GM18502 (cell line): ENCODE results near the gene EFTUD2.

Source experiments
- ATAC-seq: cut with Tn5 transposase; IDR thresholded peaks from one replicate; pipeline ENCODE4 v1.9.1; 2021; ENCODE audit warnings: mild to moderate bottlenecking; ENCODE audit not compliant: unreplicated experiment, poor library complexity

The EFTUD2 gene

DNA sequence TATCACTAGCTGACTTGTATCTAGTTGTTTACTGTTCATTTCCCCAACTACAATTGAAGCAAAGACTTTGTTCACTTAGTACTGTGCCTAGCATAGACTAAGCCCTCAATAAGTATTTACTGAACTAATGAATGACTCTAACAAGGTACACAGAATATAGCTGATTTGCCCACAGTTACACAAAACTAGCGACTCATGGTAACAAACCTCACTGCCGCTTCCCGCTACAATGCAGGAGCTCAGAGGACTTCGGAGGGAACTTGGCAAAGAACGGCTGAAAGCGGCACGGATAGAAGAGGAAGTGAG, 524 bp downstream of the EFTUD2 start:
- ATAC-seq = no peak

DNA sequence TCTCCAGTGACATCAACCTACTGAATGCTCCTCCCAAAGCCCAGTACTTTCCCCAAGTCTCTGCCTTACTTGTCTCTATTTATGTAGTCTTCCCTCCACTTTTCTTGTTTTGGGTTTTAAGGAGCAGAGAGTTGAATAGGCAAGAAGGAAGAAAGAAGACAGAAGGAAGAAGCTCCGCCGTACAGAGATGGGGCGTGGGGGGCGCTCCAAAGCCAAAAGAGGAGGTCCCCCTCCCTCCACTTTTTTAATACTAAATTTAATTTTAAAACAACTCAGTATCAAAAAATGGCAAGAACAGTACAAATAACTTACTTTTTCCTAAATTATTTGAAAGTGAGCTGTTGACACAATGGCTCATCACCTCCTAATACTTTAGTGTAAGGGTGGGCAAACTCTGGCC, 4.6 kb downstream of the EFTUD2 start:
- ATAC-seq = no peak

DNA sequence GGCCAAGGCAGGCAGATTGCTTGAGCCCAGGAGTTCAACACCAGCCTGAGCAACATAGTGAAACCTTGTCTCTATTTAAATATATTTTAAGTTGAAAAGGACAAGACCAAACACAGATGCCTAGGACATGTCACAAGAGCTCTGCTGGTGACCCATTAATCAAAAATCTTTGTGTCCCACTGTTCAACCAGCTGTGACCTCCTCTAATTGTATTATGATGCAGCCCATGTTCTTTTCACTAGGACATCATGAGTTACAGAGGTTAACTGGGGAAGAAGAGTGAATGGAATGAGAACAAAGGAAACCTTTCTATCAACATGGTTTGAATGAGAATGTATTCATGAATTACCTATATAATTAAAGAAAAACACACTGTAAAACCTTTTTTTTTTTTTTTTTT, 7.0 kb downstream of the EFTUD2 start:
- ATAC-seq = no peak

DNA sequence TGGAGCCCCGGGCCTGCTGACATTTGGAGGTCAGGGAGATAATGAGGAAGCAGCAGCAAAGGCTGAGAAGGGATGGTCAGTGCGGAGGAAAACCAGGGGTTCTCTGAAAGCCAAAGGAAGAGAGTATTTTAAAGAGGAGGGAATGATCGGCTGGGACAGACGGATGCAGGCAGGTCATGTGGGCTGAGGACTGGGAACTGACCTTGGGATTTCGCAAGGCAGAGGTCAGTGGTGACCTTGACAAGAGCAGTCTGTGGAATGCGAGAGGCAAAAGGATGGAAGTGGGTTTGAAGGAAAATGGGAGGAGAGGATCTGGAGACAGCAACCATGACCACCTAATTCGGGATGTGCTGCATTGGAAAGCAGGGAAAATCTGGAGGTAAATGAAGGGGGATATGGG, 10.2 kb downstream of the EFTUD2 start:
- ATAC-seq = no peak

DNA sequence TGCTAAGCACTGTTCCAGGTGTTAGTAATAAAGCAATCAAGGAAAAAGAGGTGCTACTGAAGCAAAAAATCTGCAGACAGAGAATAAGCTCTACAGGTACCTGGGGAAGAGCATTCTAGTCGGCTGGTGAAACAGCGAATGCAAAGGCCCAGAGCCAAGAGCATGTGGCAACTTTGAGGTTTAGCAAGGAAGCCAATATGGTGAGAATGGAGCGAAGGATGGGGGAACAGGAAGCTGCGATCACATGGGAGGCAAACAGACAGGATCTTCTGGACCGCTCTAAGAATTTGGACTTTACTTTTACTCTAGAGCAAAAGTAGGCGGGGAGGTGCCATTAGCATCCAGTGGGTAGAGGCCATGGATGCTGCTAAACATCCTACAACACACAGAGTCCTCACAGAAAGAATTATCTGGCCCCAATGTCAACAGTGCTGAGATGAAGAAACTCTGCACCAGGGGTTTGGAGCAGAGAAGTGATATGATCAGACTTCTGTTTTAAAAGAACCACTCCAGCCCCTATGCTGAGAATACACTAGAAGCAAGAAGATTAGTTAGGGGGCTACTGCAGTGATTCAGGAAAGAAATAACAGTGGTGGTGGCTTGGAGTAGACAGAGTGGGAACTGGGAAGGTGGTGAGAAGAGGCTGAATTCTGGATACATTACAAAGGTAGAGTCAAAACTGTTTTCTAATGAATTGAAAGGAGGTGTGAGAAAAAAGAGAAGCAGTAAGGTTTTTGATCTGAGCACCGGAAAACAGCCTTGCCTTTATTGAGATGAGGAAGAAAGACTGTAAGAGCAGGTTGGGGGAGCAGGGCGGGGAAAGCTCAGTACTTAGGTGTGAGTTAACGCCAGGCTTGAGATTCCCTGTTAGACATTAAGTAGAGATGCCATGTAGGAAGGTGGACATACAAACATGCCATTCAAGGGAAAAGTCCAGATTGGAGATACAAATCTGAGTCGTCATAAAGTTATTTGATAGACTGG, 11.0 kb downstream of the EFTUD2 start:
- ATAC-seq = no peak

DNA sequence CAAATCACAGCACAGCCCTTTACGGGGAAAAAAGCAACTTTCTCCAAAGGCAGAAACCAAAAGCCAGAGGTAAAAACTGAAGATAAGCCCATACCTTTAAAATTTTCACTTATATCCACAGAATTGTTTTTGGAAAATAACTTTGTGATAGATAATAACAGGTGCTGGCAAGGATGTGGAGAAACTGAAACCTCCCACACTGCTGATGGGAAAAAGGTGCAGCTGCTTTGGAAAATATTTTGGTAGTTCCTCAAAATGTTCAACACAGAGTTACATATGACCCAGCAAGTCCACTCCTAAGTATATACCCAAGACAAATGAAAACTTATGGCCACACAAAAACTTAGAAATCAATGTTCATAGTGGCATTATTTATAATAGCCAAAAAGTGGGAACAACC, 12.2 kb downstream of the EFTUD2 start:
- no peak for ATAC-seq

DNA sequence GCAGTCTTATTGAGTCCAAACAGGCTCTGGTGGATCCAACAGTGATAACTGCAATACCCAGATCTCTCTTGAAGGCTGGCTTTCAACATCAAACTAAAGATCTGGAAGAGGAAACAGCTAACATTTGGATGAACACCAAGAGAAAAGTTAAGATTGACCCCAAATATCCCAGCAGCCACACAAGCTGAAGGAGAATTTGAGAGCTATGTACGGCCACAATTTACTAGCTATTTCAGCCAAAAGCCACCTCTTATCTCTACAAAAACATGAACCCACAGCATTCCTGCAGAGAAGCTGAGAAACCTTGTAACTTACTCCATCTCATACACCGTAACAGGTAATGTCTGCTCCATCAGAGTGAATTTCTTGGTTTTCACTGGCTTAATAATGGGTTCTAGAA, 14.3 kb downstream of the EFTUD2 start:
- ATAC-seq = no peak

DNA sequence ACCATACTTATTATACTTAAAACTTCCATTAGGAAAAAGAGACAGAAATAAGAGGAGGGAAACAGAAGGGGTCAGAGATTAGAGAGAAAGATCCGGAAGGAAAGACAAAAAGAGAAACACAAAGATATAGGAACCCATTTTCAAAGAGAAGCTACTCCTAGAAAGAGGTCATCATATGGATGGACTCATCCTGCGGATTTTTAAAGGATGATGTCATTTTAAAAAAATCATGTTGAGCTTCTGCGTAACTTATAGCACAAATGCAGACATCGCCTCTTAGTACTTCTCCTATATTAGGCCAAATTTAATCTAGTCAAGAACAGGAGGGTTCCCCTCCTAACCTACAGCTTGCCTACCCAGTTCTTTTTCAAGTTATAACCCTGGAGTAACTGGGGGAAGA, 18.1 kb downstream of the EFTUD2 start:
- ATAC-seq = no peak

DNA sequence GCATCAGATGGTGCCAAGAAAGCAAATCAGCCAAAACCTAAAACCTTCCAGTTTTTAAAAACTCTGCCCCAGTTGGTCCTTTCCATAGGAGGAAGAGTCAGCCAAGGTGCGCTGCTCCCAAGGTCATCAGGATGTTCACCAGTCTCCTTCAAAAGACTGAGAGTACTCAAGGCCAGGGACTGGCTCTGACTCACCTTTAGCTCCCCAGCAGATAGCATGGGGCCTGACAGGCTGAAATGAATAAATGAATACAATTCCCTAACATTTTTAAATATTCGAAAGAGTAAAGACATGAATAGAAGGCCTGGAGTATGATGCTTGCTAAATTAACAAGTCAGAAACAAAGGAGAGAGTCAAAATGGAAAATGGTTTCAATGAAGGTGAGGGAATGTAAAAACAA, 19.2 kb downstream of the EFTUD2 start:
- ATAC-seq = no peak

DNA sequence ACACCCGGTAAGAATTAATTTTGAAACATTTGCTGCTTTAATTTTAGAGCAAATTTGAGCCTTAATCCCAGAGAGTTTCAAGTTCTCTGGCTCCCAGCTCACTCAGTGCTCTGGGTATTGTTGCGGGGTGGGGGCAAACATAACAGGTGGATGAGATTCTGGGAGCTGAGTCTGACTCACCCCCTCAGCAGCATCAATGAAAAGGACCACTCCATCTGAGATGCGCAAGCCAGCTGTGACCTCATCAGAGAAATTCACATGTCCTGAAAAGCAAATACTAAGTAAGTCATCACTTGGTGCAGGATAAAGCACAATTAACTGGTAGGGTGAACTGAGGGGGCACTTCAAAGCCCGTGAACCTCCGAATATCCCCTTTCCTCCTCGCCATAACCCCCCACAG, 19.9 kb downstream of the EFTUD2 start:
- no peak for ATAC-seq

DNA sequence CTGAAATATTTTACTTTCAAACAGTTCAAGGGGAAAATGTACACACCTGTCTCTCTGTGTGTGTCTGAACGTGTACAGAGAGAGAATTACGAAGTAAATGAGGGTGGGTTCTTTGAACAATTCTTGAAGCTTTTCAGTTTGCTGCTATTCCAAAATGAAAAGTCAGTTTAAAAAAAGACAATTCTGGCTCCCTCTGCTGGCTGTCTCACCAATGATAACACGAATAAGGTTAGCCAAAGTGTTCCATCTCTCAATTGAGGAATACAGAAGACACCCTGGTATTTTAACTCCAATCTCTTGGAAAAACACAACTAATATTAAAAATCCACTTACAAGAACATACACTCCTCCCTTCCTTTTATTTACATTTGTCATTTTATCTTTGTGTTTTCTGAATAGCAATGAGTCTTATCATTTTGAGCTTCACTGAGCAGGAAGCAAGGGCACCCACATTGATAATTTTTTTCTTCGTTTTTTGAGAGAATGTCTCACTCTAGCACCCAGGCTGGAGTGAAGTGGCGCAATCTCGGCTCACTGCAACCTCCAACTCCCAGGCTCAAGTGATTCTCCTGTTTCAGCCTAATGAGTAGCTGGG, 20.5 kb downstream of the EFTUD2 start:
- no peak for ATAC-seq

DNA sequence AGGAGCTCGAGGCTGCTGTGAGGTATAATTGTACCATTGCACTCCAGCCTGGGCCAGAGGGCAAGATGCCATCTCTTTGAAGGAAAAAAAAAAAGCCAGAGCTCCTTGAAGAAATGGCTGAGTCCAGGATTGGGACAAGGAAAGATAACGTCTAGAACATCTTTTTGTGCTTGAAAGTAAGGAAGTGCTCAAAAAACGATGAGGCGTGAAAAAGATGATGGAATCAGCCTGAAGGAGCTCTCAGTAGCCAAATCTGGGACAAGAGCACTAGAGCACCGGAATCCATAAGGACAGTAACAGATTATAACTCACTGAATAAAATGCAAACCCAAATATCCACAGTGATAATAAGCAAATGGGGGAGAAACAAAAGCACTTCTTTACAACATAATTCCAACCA, 22.1 kb downstream of the EFTUD2 start:
- no peak for ATAC-seq

DNA sequence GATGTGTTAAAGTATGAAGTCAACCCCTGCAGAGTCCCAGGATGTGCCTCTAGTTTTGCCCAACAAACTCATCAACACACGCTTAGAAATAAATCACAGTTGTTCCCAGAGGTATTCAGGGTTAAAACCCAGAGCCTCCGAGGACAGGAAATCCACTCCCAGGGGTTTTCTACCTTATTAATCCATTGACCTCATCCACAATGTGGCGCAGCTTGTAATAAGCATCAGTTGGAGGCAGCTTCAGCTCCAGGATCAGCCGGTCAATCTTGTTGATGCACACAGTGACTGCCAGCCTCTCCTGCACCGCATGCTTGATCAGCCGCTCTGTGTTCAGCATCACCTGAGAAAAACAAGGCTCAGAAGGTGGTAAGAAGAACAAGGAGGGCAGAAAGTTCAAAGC, 23.5 kb downstream of the EFTUD2 start:
- ATAC-seq = no peak

DNA sequence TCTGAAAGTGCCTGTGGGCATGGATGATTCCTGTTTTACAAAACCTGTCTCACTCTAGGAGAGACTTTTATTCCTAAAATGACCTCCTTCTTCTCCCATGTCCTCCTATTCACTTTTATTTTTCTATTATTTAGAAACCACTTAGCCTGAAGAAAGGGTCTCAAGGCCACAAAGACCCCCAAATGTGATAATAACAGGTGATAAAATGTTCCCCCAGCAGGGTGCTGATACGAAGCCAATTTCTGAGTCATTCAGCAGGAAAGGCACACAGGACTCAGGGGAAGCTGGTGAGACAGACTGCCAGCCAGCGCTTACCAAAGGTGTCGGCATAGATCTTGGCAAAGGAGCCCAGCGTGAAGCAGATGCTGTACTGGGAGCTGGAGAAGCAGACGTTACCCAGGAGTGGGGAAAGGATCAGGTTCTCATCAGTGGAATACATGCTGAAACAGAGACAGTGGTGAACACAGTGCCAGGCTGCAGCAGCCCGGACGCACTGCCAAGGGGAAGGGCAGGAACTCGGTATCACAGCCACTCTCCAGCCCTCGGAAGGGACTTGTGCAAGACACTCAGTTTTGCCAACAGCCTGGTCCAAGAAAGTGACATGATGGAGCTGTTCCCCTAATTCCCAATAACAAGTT, 27.0 kb downstream of the EFTUD2 start:
- no peak for ATAC-seq

DNA sequence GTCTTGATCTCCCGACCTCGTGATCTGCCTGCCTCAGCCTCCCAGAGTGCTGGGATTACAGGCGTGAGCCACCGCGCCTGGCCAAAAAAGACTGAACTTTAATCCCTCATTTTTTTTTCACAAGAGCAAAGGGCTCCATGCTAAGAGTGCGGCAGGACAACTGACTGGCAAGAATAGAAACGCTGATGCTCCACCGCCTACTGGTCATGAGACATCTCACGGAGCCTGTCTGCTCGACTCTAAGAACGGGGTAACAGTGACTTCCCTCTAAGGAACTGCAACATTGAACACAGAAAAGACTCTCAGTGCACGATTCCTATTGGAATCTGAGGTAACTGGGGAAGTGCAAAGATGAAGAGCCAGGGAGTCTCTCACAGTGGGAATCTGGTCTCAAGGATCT, 27.7 kb downstream of the EFTUD2 start:
- ATAC-seq = no peak

DNA sequence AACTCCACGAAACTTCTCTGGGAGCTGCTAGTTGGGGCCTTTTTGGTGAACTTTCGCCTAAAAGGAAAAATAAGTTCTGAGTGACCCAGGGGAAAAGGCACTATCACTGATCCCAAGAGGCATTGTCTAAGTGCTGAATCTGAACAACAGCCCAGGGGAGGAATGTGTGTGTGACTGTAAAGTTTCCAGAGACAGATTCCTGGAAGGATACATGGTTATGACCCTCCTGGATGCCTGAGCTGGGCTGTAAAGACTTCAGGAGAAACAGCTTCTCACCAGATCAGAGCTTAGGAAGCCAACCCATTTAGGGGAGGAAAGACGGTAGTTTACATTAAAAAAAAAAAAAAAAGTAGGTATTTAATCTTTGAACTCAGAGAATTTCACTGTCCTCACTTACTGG, 31.4 kb downstream of the EFTUD2 start:
- no peak for ATAC-seq

DNA sequence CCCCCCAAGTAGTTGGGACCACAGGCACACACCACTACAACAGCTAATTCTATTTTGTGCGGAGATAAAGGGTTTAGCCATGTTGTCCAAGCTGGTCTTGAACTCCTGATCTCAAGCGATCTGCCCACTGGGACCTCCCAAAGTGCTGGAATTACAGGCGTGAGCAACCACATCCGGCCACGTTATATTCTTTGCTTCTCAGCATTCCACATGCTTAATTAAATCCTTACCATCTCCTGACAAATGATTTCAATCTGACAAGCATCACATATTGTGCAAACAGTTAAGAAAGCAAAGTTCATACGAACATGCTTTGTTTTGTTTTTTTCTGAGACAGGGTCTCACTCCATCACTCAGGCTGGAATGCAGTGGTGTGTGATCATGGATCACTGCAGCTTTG, 33.3 kb downstream of the EFTUD2 start:
- ATAC-seq = no peak

DNA sequence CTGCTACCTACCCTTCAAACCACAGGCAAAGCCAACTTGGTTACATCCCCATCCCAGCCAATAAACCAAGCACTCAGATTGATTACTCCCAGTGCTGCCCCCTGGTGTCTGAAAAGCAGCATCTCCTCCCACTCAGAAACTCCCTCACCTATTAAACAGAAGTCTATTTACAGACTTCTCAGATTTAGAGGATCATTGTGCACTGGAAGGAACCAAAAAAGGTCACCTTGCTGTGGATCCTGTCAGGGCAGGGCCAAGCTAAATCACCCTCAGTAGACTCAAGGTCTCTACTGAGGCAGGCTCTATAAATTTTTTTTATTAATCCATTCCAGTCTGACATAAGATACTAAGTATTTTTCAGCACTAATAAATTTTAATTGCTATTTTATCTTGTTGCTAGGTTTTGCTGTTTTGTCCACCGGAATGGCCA, 34.0 kb downstream of the EFTUD2 start:
- no peak for ATAC-seq

DNA sequence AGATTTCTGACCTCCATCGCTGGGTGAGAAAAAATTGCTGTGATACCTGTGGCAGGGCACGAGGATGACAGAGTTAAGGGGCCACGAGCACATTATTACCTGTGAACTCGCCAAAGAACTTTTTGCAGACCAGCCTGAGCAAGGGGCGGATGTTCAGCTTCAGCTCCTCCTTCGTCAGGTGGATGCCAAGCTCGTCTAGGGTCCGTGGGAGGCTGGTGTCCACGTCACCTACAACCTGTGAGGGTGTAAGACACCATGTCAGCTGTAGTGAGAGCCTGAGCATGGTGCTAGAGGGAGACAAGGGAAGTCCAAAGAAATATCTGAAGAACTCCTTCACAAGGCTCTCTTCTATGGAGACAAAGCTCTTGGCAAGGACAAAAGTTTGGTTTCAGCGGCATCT, 34.4 kb downstream of the EFTUD2 start:
- ATAC-seq = no peak

DNA sequence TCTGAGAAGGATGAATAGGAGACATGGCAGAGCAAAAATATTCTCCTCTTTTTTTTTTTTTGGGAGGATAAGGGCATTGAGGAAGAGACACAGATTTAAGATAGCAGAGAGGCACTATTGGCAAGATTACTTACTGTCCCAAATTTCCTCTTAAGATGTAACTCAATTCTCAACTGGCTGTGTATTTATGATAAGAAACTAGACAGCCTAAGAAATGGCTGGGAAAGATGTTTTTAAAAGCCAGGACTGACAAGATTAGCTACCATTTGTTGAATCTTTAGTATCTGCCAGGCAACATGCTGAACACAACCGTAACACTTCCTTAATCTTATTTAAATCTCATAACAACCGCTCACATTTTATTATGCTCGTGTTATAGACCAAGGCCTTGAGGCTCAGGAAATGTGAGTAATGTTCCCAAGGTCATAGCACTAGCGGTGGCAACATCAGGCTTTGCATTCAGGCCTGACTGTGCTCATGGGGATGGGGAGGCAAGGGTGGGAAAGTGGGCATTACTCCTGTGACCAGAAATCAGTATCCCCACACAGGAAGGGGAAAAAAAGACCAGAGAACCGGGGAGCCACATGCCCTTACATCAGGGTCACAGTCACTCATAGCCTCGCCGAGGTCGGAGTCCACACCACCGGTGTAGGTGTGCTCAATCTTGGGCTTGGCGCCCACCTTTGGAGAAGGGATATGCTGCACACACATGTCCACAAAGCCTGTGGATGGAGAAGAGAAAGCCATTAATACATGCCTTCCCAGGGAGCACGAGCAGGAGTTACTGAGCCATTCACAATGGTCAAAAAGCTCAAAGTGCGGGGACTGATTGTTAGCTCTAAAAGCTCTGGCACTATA, 36.0 kb downstream of the EFTUD2 start:
- no peak for ATAC-seq
